GM18861 (cell line): ENCODE measurements around the gene PPEF1.

Source experiments
- ATAC-seq: cut with Tn5 transposase; IDR thresholded peaks from one replicate; pipeline ENCODE4 v1.9.1; 2021; ENCODE audit not compliant: unreplicated experiment

Gene PPEF1

DNA sequence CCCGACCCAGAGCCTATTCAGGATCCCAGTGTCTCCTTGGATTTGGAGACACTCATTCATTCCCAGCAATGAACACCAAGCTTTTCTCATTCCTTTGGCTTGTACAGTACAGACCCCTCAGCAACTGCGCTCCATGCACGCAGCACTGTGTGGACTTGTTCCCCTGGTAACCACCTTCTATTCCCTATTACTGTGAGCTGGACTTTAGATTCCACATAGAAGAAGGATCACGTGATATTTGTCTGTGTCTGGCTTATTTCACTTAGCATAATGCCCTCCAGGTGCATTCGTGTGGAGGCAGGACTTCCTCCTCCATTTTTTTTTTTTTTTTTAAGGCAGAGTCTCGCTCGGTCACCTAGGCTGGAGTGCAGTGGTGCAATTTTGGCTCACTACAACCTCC is 170.0 kb downstream of the PPEF1 start:
- no peak for ATAC-seq
